ENCODE results near the gene MAP2K2.
"Not testable (repeated sequence)": the region's sequence is repeated elsewhere in the genome, so short reads cannot be mapped to it uniquely, and the experiment has no call there.

MAP2K2 gene

GRCh38 chr19:4129050-4129449 is 5.1 kb upstream of the MAP2K2 start:
- not testable (repeated sequence) for DNase-seq

GRCh38 chr19:4127322-4127721 is 3.4 kb upstream of the MAP2K2 start:
- not testable (repeated sequence) for DNase-seq

- no peak for DNase-seq
Observed at GRCh38 chr19:4124638-4125037, 716 bp upstream of the MAP2K2 start.

GRCh38 chr19:4122480-4122879 is 1.4 kb downstream of the MAP2K2 start:
- DNase-seq = no peak

GRCh38 chr19:4121815-4122214 is 2.1 kb downstream of the MAP2K2 start:
- no peak for DNase-seq

- no peak for DNase-seq
Observed at GRCh38 chr19:4121273-4121612, 2.7 kb downstream of the MAP2K2 start.

GRCh38 chr19:4120559-4121272 is 3.2 kb downstream of the MAP2K2 start:
- no peak for DNase-seq

- DNase-seq = no peak
Observed at GRCh38 chr19:4119763-4120162, 4.2 kb downstream of the MAP2K2 start.

GRCh38 chr19:4115818-4116385 is 8.0 kb downstream of the MAP2K2 start:
- no peak for DNase-seq

- DNase-seq = no peak
Observed at GRCh38 chr19:4115050-4115817, 8.7 kb downstream of the MAP2K2 start.

GRCh38 chr19:4114181-4114580 is 9.7 kb downstream of the MAP2K2 start:
- DNase-seq = no peak

- DNase-seq = no peak
Observed at GRCh38 chr19:4113398-4114088, 10.4 kb downstream of the MAP2K2 start.

GRCh38 chr19:4112367-4112766 is 11.6 kb downstream of the MAP2K2 start:
- DNase-seq = no peak

- no peak for DNase-seq
Observed at GRCh38 chr19:4109626-4109945, 14.3 kb downstream of the MAP2K2 start.

GRCh38 chr19:4108767-4109625 is 14.9 kb downstream of the MAP2K2 start:
- no peak for DNase-seq

- DNase-seq = no peak
Observed at GRCh38 chr19:4103080-4103433, 20.9 kb downstream of the MAP2K2 start.

GRCh38 chr19:4102339-4103079 is 21.4 kb downstream of the MAP2K2 start:
- no peak for DNase-seq

GRCh38 chr19:4101496-4101770 is 22.5 kb downstream of the MAP2K2 start:
- DNase-seq = no peak

GRCh38 chr19:4100647-4101495 is 23.1 kb downstream of the MAP2K2 start:
- no peak for DNase-seq

GRCh38 chr19:4099041-4099764 is 24.7 kb downstream of the MAP2K2 start:
- no peak for DNase-seq

GRCh38 chr19:4098493-4098892 is 25.4 kb downstream of the MAP2K2 start:
- no peak for DNase-seq

Measured in NCI-H1694 (cell line).